ENCODE results near the gene ANKRD13B.
A peak's percentile ranks its signal among the peaks of the same experiment; 100 is the strongest.

Gene ANKRD13B

GRCh38 chr17:29568331-29569244 is 24.3 kb upstream of the ANKRD13B start, which contains the start of gene TP53I13:
TP53I13 (plus strand) TSS chr17:29568701; CDS start chr17:29568759, 58 bp downstream.
- peak; percentile 71 for DNase-seq (ENCODE audit: low spot score)

- DNase-seq (ENCODE audit: low spot score), result no peak
Observed at GRCh38 chr17:29569245-29569950, 23.5 kb upstream of the ANKRD13B start.

- DNase-seq (ENCODE audit: low spot score), result no peak
Observed at GRCh38 chr17:29570521-29570920, 22.4 kb upstream of the ANKRD13B start.

GRCh38 chr17:29571486-29571882 is 21.4 kb upstream of the ANKRD13B start:
- DNase-seq (ENCODE audit: low spot score), result no peak

GRCh38 chr17:29571883-29572681 is 20.9 kb upstream of the ANKRD13B start:
- DNase-seq (ENCODE audit: low spot score), result no peak

- DNase-seq (ENCODE audit: low spot score), result no peak
Observed at GRCh38 chr17:29572691-29573557, 20.0 kb upstream of the ANKRD13B start.

- DNase-seq (ENCODE audit: low spot score), result no peak
Observed at GRCh38 chr17:29573558-29573869, 19.4 kb upstream of the ANKRD13B start.

GRCh38 chr17:29573871-29574731 is 18.8 kb upstream of the ANKRD13B start:
- DNase-seq (ENCODE audit: low spot score), result no peak

GRCh38 chr17:29574732-29575510 is 18.0 kb upstream of the ANKRD13B start:
- peak; percentile 40 for DNase-seq (ENCODE audit: low spot score)

- no peak for DNase-seq (ENCODE audit: low spot score)
Observed at GRCh38 chr17:29575511-29576213, 17.3 kb upstream of the ANKRD13B start.

GRCh38 chr17:29576214-29577000 is 16.5 kb upstream of the ANKRD13B start:
- DNase-seq (ENCODE audit: low spot score), result no peak

GRCh38 chr17:29577001-29577370 is 15.9 kb upstream of the ANKRD13B start:
- no peak for DNase-seq (ENCODE audit: low spot score)

GRCh38 chr17:29577385-29578211 is 15.3 kb upstream of the ANKRD13B start:
- no peak for DNase-seq (ENCODE audit: low spot score)

- DNase-seq (ENCODE audit: low spot score), result no peak
Observed at GRCh38 chr17:29578626-29579485, 14.1 kb upstream of the ANKRD13B start.

GRCh38 chr17:29579866-29580771 is 12.8 kb upstream of the ANKRD13B start:
- DNase-seq (ENCODE audit: low spot score), result peak; percentile 76

Measured in SW480 (cell line).